Endometrial microvascular endothelial cells (primary cell): ENCODE results near the gene SERPINC1. TPM values are rescaled to one million over a fixed set of nuclear protein-coding genes. Genes with fewer than 3 reads are reported as not detected.
"Not testable (repeated sequence)": the region's sequence is repeated elsewhere in the genome, so short reads cannot be mapped to it uniquely, and the experiment has no call there.

Experiments used
- in situ Hi-C: cut with HindIII; loops from 2 replicates; pipeline ENCODE4 v1.10.0; 2017; ENCODE audit warnings: low sequenced_read_pairs, low pct_unique_long_range_greater_than_20kb; ENCODE audit errors: inconsistent ontology term
- total RNA-seq: library from RNA; depleted of rRNA; stranded (reverse); fragments of >200 nt; gene quantifications from one replicate; pipeline ENCODE4 v1.2.3, GENCODE V29; 2015; ENCODE audit errors: inconsistent ontology term

The SERPINC1 gene
- total RNA-seq, 1 donor from 2014 or later = not detected

DNA sequence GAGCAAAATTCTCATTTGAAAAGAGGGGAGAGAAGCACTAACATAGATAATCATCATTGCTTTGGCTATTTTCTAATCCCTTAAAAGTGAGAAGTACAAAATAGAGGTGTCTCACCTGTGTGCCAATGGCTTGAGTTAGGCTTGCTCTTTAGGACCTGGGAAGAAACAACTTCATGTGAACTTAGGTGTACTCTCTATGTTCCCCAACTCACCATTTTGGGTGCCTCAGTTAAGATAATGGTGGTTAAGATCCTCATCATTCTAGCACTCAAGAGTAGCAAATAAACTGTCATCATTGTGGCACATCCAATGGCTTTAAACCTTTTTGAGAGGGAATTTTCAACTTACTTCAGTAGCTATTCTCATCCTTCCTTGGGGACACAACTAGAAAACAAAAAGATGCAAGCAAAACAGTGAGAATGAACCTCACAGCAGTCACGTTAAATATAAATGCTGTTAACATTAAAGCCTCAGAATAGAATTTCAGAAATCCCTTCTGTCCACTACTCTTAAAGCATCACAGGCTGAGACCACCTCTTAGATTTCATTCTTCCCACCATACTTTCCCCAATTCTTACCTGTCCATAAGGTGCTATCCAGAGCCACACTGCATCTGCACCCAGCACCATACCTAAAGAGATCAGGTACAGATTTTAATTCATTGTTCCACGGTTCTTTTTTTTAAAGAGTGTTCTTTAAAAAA, 50.6 kb downstream of the SERPINC1 start:
- in situ Hi-C loops = no loop called here

GRCh38 chr1:173865468-173866164, 51.5 kb downstream of the SERPINC1 start:
- in situ Hi-C loops = no loop called here

DNA sequence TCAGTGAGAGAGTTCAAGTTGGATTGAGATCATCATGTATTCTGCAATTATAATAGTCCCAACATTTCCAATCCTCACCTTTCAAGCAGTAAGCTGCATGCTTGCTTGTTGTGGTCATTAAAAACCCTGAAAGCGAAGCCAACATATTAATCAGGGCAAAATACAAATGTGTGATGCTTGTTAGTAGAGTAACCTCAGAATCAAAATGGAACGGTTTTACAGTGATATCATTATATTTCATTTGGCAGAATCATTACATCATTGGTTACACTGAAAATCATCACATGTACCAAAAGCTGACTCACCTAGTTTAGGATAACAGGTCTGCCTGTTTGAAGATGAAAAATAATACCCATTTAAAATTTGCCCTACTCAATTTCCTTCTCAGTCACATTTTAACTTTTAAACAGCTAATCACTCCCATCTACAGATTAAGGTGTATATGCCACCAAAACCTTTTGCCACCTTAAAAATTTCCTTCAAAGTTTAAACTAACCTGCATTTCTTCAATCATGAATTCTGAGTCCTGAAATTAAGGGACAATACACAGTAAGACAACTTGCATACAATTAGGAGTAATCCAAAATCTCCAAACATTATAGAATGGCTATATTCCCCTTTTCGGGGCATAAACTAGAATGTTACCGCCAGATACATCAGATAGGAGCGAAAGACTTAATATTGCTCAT, 52.8 kb downstream of the SERPINC1 start:
- in situ Hi-C loops = no loop called here

DNA sequence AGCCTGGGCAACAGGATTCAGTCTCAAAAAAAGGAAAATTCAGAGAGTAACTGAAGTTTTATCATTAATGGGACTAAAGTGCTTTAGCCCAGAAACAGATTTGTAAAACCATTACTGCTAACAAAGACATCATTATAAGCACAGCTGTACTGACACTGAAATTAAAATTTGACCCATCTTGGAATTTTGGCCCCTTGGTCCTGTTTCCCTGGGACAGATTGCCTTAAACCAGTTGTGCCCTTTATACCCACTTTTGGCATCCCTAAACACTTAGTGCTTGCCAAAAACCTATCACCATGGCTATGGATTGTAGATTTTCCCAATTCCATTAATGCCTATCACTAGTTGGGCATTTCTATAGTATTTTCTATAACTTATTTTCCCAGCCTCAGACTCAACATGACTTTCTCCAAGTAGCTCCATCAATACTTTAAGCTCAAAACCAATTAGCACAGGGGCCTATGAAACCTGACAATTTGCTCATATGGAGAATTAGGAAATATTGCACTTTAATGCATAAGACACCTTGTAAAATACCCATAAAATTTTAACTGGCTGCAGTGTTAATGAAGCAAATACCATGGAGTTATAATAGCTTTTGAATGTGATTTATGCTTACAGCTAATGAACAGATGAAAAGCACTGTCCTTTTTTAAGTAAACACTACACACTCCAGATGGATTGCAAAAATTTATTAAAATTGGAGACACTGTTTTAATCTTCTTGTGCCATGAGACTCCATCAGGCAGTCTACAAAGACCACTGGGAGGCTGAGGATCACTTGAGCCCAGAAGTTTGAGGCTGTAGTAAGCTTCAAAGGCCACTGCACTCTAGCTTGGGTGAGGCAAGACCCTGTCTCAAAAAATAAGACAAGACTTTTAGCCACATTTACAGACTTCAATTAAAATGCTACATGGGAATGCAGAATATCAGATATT, 53.6 kb downstream of the SERPINC1 start:
- in situ Hi-C loops = no loop called here

DNA sequence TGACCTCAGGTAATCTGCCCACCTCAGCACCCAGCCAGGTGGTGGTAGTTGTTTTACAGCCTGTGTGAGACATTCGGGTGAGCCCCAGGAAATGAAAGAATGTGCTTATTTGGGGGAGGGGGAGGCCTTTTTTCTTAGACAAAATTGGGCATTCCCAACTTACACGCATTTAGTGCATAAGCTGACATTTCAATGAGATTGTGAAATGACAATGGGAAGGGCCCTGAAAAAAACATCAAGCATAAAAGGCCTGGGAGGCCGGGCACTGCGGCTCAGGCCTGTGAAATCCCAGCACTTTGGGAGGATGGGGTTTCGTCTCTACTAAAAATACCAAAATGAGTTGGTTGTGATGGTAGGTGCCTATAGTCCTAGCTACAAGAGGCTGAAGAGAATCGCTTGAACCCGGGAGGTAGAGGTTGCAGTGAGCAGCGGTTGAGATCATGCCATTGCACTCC, 54.3 kb downstream of the SERPINC1 start:
- in situ Hi-C loops = no loop called here

DNA sequence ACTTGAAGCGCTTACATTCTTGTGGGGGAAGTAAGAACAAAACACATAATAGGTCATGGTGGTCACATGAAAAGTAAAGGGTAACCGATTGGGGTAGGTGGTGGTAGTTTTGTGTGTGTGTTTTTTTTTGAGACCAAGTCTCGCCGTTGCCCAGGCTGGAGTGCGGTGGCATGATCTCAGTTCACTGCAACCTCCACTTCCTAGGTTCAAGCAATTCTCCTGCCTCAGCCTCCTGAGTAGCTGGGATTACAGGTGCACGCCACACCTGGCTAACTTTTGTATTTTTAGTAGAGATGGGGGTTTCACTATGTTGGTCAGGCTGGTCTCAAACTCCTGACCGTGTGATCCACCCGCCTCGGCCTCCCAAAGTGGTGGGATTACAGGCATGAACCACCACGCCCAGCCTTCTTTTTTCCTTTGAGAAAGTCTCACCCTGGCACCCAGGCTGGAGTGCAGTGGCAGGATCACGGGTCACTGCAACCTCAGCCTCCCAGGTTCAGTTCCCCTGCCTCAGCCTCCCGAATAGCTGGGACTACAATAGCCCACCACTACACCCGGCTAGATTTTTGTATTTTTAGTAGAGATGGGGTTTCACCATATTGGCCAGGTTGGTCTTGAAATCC, 54.9 kb downstream of the SERPINC1 start:
- in situ Hi-C loops = not testable (repeated sequence)

DNA sequence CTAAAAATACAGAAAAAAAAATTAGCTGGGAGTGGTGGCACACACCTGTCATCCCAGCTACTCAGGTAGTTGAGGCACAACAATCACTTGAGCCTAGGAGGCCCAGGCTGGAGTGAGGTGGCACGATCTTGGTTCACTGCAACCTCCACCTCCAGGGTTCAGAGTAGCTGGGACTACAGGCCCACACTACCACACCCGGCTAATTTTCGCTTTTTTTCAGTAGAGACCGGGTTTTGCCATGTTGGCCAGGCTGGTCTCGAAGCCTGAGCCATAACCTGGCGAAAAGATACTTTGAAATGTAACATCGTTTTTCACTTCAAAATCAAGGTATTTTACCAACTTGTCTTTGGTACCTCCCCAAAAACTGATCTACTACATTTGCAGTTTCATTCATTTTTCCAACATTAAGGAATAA, 55.4 kb downstream of the SERPINC1 start:
- in situ Hi-C loops = no loop called here

DNA sequence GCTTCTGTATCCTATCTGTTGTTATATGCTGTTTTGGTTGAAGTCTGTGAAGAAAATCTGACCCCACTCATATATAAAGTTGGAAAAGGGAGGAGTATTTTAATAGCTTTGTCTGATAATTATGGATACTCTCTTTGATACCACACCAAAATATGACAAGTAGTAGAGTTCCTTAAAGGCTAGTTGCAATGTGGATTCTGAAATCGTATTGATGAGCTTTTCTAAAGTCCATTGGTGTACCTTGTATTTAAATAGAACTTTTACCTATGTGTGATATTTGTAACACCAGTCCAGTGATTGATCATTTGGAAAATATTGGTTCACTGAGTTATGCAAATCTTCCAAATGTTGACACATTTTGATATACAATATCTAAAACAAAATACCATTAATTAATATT, 57.1 kb downstream of the SERPINC1 start:
- in situ Hi-C loops = no loop called here

- in situ Hi-C loops = not testable (repeated sequence)
These were observed 57.6 kb downstream of the SERPINC1 start for GRCh38 chr1:173859547-173859946.

- in situ Hi-C loops = no loop called here
These were observed 59.7 kb downstream of the SERPINC1 start for GRCh38 chr1:173857363-173857917.

DNA sequence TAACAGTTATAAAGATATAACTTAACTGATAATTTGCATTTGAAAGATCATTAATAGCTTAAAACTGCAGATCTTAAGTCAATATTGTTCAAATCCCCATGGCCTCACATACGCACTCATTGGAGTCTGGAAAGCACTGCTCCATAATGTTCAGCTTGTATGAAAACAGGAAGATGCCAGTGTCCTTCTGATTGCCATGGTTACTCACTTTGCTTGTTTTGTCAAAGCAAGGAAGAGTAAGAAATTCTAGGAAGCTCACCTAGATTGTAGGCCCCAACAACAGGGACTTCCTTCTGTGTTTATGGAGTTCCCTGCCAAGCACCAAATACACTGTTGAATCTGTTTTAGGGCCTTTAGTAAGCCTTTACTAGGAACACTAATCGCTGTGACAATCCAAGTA, 60.2 kb downstream of the SERPINC1 start:
- in situ Hi-C loops = no loop called here

GRCh38 chr1:173856014-173856413, 61.1 kb downstream of the SERPINC1 start:
- in situ Hi-C loops = no loop called here

Other genes with a start within 250 kb of the SERPINC1 start
- gene ANKRD45, start 247.5 kb downstream of the SERPINC1 start, total RNA-seq = not detected
- gene KLHL20, start 202.3 kb downstream of the SERPINC1 start, total RNA-seq = 18.2 TPM
- gene DARS2, start 92.7 kb downstream of the SERPINC1 start, total RNA-seq = 37.4 TPM
- 19.7 TPM for gene CENPL, start 92.4 kb downstream of the SERPINC1 start, total RNA-seq
- gene GAS5, start 49.3 kb downstream of the SERPINC1 start, total RNA-seq = 283 TPM
- gene ZBTB37, start 48.9 kb downstream of the SERPINC1 start, total RNA-seq = 1.7 TPM
- gene RC3H1, start 105.0 kb upstream of the SERPINC1 start, total RNA-seq = 16.0 TPM
- 15.5 TPM for gene RABGAP1L, start 242.2 kb upstream of the SERPINC1 start, total RNA-seq